AG10803 (cell line): ENCODE results near the gene CEP192.

Experiments used
- DNase-seq: peaks from one replicate; pipeline ENCODE4 v3.0.0; 2010; ENCODE audit warnings: low read depth
- H3K4me3 ChIP-seq: 2 replicates; pipeline ENCODE4 v1.5.1; 2011; ENCODE audit warnings: mild to moderate bottlenecking, low read length, control low read depth
- TF ChIP-seq, protein P1 (sequence below): conservative IDR thresholded peaks from 2 replicates; pipeline ENCODE4 v1.5.1; 2011; ENCODE audit warnings: mild to moderate bottlenecking, low read length, control low read depth, inconsistent platforms

CEP192 gene

GRCh38 chr18:12990967-12991820 is at the start of gene CEP192:
Gene CEP192, plus strand, starts transcription at chr18:12991362. Its CDS starts 8,063 bp downstream, at chr18:12999425.
- TF ChIP-seq, protein P1, sequence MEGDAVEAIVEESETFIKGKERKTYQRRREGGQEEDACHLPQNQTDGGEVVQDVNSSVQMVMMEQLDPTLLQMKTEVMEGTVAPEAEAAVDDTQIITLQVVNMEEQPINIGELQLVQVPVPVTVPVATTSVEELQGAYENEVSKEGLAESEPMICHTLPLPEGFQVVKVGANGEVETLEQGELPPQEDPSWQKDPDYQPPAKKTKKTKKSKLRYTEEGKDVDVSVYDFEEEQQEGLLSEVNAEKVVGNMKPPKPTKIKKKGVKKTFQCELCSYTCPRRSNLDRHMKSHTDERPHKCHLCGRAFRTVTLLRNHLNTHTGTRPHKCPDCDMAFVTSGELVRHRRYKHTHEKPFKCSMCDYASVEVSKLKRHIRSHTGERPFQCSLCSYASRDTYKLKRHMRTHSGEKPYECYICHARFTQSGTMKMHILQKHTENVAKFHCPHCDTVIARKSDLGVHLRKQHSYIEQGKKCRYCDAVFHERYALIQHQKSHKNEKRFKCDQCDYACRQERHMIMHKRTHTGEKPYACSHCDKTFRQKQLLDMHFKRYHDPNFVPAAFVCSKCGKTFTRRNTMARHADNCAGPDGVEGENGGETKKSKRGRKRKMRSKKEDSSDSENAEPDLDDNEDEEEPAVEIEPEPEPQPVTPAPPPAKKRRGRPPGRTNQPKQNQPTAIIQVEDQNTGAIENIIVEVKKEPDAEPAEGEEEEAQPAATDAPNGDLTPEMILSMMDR, result no peak
- DNase-seq, result peak; percentile 98
- H3K4me3 ChIP-seq, result peak within 1 kb of the TSS; percentile 75

GRCh38 chr18:12943215-12943614 is 47.9 kb upstream of the CEP192 start:
- DNase-seq, result peak; percentile 23
- no peak overlapping the region for H3K4me3 ChIP-seq
- TF ChIP-seq, protein P1, result no peak

DNA sequence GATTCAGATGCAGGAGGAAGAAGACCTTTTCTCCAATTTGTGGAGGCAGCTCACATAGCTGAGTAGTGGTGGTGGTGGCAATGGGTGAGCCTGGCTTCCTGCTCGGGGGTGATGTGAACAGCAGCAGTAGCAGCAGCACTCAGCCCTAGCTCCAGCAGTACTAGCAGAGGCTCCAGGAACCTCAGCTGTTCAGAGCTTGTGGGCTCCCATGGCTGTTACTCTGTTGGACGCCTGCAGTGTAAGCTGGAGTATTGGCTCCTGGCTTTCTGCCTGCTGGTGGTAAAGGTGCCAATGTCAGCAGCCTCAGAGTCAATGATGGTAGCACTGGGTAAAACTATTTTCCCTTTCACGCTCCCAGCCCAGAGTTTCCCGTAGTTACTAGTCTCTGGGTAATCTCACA is 46.5 kb upstream of the CEP192 start:
- DNase-seq, result peak; percentile 65
- TF ChIP-seq, protein P1, result no peak
- H3K4me3 ChIP-seq, result no peak overlapping the region

DNA sequence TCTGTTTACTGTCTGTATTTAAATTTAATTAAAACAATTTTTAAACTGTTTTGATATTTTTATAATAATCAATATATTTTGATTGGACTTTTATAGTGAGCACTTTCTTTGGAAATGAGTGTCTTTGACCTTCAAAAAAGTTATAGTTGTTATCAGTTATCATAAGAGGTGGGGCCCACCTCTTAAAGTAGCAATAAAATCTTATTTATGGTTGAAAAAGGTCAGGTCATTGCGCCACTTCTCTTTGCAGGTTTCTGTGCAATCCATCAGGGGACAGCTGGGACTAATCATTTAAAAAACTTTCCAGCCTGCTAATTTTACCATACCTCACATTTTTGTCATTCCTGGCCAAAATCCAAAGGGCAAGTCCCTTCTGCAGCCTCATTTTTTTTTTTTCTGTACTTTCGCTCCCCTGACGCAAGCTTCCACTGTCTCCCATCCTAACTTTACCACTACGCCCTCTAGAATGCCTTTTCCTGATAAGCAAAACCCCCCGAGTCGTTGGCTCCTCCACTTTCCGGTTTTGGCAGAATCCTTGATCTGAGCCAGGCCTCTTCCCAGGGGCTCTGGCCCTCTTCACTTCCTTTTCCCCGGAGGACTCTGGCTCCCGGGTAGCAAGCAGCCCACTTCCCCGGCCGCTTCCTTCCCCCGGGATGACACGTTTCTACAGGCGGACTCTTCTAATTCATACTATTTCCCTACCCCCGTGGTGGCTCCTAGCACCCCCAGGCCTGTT is 44.4 kb upstream of the CEP192 start:
- peak; percentile 98 for DNase-seq

GRCh38 chr18:12947285-12948049 is 43.7 kb upstream of the CEP192 start, which contains the start of gene SEH1L:
Gene SEH1L, plus strand, starts transcription at chr18:12948011. Its CDS starts 111 bp downstream, at chr18:12948122.
- TF ChIP-seq, protein P1, result no peak
- H3K4me3 ChIP-seq, result peak within 1 kb of the TSS; percentile 99
- peak; percentile 98 for DNase-seq

More for the DNA sequence above, 44.4 kb upstream of the CEP192 start:
- peak overlapping the region; percentile 99 for H3K4me3 ChIP-seq
- TF ChIP-seq, protein P1, result peak; percentile 35

DNA sequence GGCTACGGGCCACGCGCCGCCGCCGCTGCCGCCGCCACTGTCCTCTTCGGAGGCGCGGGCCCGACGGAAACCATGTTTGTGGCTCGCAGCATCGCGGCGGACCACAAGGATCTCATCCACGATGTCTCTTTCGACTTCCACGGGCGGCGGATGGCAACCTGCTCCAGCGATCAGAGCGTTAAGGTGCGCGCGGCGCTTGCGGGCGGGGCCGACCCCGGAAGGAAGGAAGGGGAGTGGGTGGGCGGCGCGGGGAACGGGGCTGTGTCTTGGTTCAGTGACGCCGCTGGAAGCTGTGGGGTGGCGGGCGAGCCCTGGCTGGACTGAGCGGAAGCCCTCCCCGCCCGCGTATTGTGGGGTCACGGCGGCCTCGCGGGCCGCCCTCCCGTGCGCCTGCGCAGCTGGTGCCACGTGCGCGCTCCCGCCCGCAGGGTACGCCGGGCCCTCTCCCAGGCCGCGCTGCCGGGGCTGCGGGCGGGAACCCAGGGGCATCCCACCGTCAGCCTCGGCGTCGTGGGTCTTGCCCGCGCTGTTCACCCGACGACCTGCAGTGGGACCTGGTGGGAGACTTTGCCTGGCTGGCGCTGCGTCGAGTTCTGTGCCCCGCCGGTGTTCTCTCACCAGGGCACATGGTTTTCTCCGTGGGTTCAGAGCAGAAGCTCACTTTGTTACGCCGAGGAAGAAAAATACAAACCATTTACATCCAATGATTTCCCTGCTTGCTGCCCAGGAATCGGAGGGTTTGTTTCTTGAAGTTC is 42.9 kb upstream of the CEP192 start:
- peak; percentile 93 for DNase-seq
- H3K4me3 ChIP-seq, result peak overlapping the region; percentile 72
- TF ChIP-seq, protein P1, result no peak
